IPS-18a (cell line): ENCODE data around the gene KAT8.

ENCODE experiments used
- H3K27ac ChIP-seq: one replicate; pipeline ENCODE4 v1.5.1; 2013; ENCODE audit warnings: low read length
- H3K27me3 ChIP-seq: one replicate; pipeline ENCODE4 v1.6.1; 2013; ENCODE audit warnings: mild to moderate bottlenecking, low read length; ENCODE audit not compliant: control insufficient read depth, insufficient read depth
- H3K36me3 ChIP-seq: one replicate; pipeline ENCODE4 v1.6.1; 2013; ENCODE audit warnings: low read depth, low read length; ENCODE audit not compliant: control insufficient read depth
- H3K4me1 ChIP-seq: one replicate; pipeline ENCODE4 v1.6.1; 2013; ENCODE audit warnings: low read depth, low read length; ENCODE audit not compliant: control insufficient read depth
- H3K4me3 ChIP-seq: one replicate; pipeline ENCODE4 v1.5.1; 2013; ENCODE audit warnings: low read length
- H3K9ac ChIP-seq: one replicate; pipeline ENCODE4 v1.6.1; 2013; ENCODE audit warnings: mild to moderate bottlenecking, low read length, moderate library complexity
- H3K9me3 ChIP-seq: one replicate; pipeline ENCODE4 v1.6.1; 2013; ENCODE audit warnings: low read depth, low read length; ENCODE audit not compliant: control insufficient read depth

The KAT8 gene

GRCh38 chr16:31110106-31111034 is 7.1 kb upstream of the KAT8 start:
- Histone ChIP-seq H3K27ac (no peak overlapping the region), H3K9ac (no peak overlapping the region), H3K4me1 (no peaks in the 10 kb centered on the region), H3K4me3 (no peak overlapping the region), H3K27me3 (no peaks in the 10 kb centered on the region), H3K36me3 (peaks cover 29% of the 10 kb centered on the region), H3K9me3 (no peaks in the 10 kb centered on the region)

DNA sequence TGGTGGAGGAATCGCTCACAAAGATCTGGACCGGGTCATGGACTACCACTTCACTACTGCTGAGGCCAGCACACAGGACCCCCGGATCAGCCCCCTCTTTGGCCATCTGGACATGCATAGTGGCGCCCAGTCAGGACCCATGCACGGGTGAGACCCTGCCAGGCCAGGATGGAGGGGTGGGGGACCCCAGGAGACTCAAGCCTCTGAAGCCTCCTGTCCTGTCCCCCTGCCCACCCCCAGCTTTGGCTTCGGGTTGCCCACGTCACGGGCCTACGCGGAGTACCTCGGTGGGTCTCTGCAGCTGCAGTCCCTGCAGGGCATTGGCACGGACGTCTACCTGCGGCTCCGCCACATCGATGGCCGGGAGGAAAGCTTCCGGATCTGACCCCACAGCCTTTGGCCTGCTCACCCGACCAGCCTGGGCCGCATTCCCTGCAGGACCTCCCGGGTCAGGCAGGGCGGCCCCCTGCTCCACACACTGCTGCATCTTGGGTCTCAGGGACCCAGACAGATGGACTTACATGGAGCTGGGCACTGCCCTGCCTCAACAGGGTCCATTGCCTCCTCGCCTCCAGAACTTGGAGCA is 5.5 kb upstream of the KAT8 start:
- Histone ChIP-seq H3K36me3 (peaks cover 29% of the 10 kb centered on the region), H3K9me3 (no peaks in the 10 kb centered on the region), H3K9ac (no peak overlapping the region), H3K4me3 (no peak overlapping the region), H3K27ac (no peak overlapping the region), H3K27me3 (no peaks in the 10 kb centered on the region), H3K4me1 (no peaks in the 10 kb centered on the region)

DNA sequence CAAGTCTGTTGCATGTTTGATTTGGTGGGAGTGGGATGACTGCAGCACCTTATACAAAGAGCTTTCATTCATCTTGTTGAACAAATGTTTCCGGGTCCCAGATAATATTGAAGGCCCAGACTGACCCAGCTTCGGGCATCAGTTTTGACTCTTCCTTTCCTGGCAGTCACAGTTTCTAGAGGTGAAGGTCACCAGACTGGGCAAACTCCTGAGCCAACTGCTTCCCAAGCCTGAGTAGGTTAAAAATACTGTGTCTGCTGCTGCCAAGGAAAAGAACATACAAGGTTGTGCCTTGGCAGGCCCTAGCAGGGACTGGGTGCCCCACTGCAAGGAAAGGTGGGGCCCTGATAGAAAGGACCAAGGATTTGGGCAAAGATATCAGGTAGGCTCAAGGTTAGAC is 4.8 kb upstream of the KAT8 start:
- Histone ChIP-seq H3K27ac (no peak overlapping the region), H3K4me1 (no peaks in the 10 kb centered on the region), H3K9ac (no peak overlapping the region), H3K4me3 (no peak overlapping the region), H3K36me3 (peaks cover 29% of the 10 kb centered on the region), H3K9me3 (no peaks in the 10 kb centered on the region), H3K27me3 (no peaks in the 10 kb centered on the region)

GRCh38 chr16:31113121-31114120 is 4.0 kb upstream of the KAT8 start:
- H3K9me3 ChIP-seq: no peaks in the 10 kb centered on the region
- H3K9ac ChIP-seq: no peak overlapping the region
- H3K4me1 ChIP-seq: peaks cover 4% of the 10 kb centered on the region
- no peak overlapping the region for H3K27ac ChIP-seq
- no peaks in the 10 kb centered on the region for H3K27me3 ChIP-seq
- H3K36me3 ChIP-seq: peaks cover 29% of the 10 kb centered on the region
- no peak overlapping the region for H3K4me3 ChIP-seq

DNA sequence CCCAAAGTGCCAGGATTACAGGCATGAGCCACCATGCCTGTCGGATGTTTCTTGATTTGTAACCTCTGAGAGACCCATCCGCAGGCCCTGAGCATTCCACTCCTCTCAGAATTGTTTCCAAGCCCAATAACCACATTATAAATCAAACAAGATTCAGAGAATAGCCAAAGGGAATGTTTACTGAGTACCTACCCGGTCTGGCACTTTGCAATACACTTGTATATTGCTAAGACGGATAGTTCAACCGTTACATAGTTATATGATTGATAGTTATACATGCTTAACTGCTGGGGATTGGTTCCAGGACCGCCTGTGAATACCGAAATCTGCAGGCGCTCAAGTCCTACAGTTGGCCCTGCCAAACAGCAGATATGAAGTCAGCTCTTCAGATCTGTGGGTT is 3.0 kb upstream of the KAT8 start:
- H3K36me3 ChIP-seq: peaks cover 36% of the 10 kb centered on the region
- H3K9ac ChIP-seq: no peak overlapping the region
- peaks cover 6% of the 10 kb centered on the region for H3K4me1 ChIP-seq
- no peak overlapping the region for H3K4me3 ChIP-seq
- no peaks in the 10 kb centered on the region for H3K27me3 ChIP-seq
- H3K9me3 ChIP-seq: no peaks in the 10 kb centered on the region
- no peak overlapping the region for H3K27ac ChIP-seq

GRCh38 chr16:31118223-31119155 is 1.0 kb downstream of the KAT8 start:
- H3K36me3 ChIP-seq: peaks cover 36% of the 10 kb centered on the region
- H3K4me3 ChIP-seq: peak overlapping the region; percentile 78
- H3K27ac ChIP-seq: no peak overlapping the region
- H3K27me3 ChIP-seq: no peaks in the 10 kb centered on the region
- H3K9me3 ChIP-seq: no peaks in the 10 kb centered on the region
- H3K9ac ChIP-seq: peak overlapping the region; percentile 65
- peaks cover 6% of the 10 kb centered on the region for H3K4me1 ChIP-seq

DNA sequence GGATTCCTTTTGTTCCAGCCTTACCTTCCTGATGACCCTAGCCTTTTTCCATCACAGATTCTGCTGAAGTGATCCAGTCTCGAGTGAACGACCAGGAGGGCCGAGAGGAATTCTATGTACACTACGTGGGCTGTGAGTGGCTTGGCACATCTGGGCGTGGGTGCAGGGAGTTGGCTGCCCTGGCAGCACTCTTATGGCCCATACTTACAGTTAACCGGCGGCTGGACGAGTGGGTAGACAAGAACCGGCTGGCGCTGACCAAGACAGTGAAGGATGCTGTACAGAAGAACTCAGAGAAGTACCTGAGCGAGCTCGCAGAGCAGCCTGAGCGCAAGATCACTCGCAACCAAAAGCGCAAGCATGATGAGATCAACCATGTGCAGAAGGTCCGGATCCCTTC is 2.7 kb downstream of the KAT8 start:
- Histone ChIP-seq H3K36me3 (peaks cover 43% of the 10 kb centered on the region), H3K27ac (no peak overlapping the region), H3K4me1 (peaks cover 6% of the 10 kb centered on the region), H3K9ac (no peak overlapping the region), H3K4me3 (no peak overlapping the region), H3K9me3 (no peaks in the 10 kb centered on the region), H3K27me3 (no peaks in the 10 kb centered on the region)

DNA sequence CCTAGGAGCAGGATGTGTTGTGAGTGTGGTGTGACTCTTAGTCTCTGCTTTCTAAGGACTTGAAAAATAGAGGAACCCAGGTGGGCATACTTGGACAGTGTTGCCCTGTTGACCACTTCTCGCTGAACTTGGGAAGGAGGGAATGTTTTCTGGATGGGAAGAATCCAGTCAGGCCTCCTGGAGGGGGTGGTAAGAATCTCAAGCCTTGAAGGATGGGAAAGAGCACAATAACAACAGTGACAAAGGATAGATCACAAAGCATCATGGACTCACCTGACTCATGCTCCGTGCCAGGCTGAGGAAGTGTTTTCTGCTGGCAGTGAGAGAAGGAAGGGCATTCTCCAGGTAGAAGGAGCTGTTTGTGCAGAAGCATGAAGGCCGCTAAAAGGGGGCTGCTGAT is 8.4 kb downstream of the KAT8 start:
- Histone ChIP-seq H3K4me1 (no peaks in the 10 kb centered on the region), H3K27ac (no peak overlapping the region), H3K9me3 (no peaks in the 10 kb centered on the region), H3K36me3 (peaks cover 31% of the 10 kb centered on the region), H3K9ac (no peak overlapping the region), H3K27me3 (no peaks in the 10 kb centered on the region), H3K4me3 (no peak overlapping the region)

DNA sequence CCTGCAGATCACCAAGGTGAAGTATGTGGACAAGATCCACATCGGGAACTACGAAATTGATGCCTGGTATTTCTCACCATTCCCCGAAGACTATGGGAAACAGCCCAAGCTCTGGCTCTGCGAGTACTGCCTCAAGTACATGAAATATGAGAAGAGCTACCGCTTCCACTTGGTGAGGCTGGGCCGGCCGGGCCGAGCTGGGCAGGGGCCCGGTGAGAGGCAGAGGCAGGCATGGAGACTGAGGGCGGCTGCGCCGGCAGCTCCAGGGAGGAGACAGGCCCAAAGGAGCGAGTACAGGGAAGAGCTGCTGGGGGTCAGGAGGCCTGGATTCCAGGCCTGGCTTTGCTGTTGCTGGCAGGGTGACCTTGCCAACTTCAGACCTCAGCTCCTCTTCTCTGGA is 9.7 kb downstream of the KAT8 start:
- Histone ChIP-seq H3K4me3 (no peak overlapping the region), H3K27me3 (no peaks in the 10 kb centered on the region), H3K9ac (no peak overlapping the region), H3K27ac (no peak overlapping the region), H3K9me3 (no peaks in the 10 kb centered on the region), H3K36me3 (peaks cover 20% of the 10 kb centered on the region), H3K4me1 (no peaks in the 10 kb centered on the region)

DNA sequence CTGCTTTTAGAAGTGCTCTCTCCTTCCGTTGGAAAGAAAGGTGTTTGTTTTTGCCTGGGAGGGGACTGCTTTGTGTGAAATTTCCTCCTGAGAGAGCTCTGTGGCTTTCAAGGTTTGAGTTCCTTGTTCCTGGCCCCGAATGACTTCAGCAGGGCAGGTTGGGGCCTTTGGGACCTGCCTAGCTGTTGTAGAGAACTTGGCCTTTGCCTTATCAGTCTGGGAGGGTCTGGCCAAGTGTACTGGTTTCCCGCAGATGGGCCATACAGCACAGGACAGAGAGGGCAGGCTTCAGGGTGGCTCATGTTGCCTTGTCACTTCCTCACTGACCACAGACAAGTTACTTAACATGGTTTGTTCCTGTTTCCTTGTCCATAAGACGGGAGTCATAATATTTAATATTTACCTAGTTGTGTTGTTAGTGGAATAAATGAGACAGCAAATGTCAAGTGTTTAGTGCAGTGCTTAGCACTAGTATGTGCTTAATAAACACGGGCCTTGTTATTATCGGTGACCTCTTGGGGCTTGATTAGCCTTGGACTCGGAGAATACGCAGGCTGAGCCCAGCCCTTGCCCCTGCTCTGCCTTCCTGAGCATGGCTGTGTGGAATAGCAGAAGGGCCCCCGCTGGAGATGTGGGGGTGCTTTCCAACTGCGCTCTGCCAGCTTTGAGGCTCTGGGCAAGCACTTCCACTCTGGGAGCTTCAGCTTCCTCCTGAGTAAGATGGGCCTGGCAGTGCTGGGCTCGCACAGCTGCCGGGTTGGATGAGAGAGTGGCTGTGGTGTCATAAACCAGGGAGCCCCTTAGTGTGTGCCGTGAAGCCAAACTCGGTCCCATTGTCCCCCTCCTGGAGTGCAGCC is 11.5 kb downstream of the KAT8 start:
- Histone ChIP-seq H3K4me3 (no peak overlapping the region), H3K9ac (no peak overlapping the region), H3K4me1 (peaks cover 8% of the 10 kb centered on the region), H3K27ac (no peak overlapping the region), H3K27me3 (no peaks in the 10 kb centered on the region), H3K9me3 (no peaks in the 10 kb centered on the region), H3K36me3 (peaks cover 23% of the 10 kb centered on the region)
